Stimulated activated CD8-positive, alpha-beta memory T cell treated with anti-CD3 and anti-CD28 coated beads, Interleukin-7, amount 100 ng/mL, for 48 hours (primary cell): ENCODE results near the gene FAM217B.
A peak's percentile ranks its signal among the peaks of the same experiment; 100 is the strongest.

Experiments
- DNase-seq, 2 donors: peaks; one replicate each; pipeline ENCODE4 v3.0.0-alpha.2; 2020; ENCODE audit warnings: low read depth in 1 of 2; ENCODE audit errors: extremely low read depth in 1 of 2

The FAM217B gene, protein sequence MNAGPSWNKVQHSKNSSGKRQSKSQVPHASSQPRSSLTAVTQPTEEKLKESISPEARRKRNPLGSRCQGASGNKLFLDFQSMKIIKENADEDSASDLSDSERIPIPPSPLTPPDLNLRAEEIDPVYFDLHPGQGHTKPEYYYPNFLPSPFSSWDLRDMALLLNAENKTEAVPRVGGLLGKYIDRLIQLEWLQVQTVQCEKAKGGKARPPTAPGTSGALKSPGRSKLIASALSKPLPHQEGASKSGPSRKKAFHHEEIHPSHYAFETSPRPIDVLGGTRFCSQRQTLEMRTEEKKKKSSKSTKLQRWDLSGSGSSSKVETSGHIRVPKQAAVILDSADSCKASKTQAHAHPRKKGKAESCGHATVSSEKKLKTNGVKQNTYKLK

GRCh38 chr20:59940129-59940955 lies at the start of gene FAM217B, which contains the start of gene PPP1R3D:
Gene FAM217B, plus strand, starts transcription at chr20:59940389. Its CDS starts 3,555 bp downstream, at chr20:59943944.
Gene PPP1R3D, minus strand, starts transcription at chr20:59940305. Its CDS starts 374 bp downstream, at chr20:59939931.
- peak; percentile 82 to 88 for DNase-seq

DNA sequence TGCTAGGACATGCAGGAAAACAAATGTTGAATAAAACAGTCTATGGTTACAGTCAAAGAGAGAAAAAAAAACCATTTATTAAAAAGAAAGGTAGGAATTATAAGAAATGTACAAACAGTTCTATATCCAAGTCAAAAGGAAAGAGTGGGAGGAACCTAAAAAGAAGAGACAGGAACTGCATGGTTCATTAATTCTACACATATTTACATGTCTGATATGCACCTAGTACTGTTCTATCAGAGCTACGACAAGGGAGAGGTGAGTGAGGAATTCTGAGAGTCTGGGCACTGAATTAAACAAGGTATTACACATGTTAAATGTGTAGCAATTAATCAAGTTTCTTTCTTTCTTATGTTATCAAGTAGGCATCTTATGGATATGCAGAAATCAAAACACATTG lies 48.6 kb upstream of the FAM217B start:
- no peak for DNase-seq

- DNase-seq: no peak
Observed at GRCh38 chr20:59895908-59896307, 44.3 kb upstream of the FAM217B start.

- no peak for DNase-seq
Observed at GRCh38 chr20:59902470-59902869, 37.7 kb upstream of the FAM217B start.

- no peak for DNase-seq
Observed at GRCh38 chr20:59903621-59904020, 36.6 kb upstream of the FAM217B start.

DNA sequence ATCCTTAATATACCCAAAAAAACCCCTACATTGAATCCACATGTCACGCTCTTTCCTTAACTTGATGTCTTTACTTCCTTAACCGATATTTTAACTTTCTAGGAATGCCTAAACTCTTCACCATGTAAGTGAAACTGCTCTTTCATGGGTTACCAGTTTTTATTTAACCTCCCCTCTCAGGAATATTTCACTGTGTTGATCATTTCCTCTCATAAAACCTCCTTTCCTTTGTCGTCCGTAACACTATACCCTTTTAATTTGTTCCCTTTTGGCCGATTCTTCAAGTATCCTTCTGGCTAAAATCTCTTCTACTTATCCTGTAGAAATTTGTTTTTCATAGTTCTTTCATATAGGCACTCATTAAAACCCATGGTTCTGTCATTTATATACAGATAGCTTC lies 31.3 kb upstream of the FAM217B start:
- no peak for DNase-seq

- DNase-seq: no peak
Observed at GRCh38 chr20:59911041-59911440, 29.1 kb upstream of the FAM217B start.

GRCh38 chr20:59912609-59913008 lies 27.6 kb upstream of the FAM217B start:
- DNase-seq: no peak

GRCh38 chr20:59920944-59921343 lies 19.2 kb upstream of the FAM217B start:
- DNase-seq: no peak

DNA sequence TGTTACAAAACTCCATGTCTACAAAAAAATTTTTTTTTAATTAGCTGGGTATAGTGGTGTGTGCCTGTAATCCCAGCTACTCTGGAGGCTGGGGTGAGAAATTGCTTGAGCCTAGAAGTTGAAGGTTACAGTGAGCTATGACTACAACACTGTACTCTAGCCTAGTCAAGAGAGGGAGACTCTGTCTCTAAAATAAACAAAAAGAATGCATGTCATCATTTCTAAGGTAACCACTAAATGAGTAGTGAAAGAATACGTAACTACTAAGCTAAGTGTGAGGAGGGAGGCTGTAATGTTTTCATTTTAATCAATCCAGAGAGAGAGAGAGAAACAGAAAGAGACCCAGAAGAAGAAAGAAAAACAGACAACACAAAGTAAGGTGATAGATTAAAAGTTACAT lies 16.7 kb upstream of the FAM217B start:
- DNase-seq: no peak

- DNase-seq: no peak
Observed at GRCh38 chr20:59925359-59925758, 14.8 kb upstream of the FAM217B start.

DNA sequence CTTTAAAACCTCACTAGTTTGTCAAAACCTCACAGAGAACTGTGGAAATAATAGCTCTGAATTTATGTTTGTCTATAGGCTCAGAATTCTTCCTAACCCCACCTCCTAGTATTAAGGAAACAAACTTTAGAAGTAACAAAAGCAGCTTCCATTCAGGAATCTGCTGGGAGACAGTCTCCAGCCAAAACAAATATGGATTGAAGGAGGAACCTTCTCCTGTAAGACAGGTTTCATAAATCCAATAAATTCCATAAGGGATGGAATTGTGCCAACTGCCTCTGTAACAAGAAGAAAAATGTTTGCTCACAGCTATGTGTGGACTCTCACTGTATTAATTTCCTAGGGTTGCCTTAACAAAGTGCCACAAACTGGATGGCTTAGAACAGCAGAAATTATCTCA lies 14.3 kb upstream of the FAM217B start:
- DNase-seq: no peak

DNA sequence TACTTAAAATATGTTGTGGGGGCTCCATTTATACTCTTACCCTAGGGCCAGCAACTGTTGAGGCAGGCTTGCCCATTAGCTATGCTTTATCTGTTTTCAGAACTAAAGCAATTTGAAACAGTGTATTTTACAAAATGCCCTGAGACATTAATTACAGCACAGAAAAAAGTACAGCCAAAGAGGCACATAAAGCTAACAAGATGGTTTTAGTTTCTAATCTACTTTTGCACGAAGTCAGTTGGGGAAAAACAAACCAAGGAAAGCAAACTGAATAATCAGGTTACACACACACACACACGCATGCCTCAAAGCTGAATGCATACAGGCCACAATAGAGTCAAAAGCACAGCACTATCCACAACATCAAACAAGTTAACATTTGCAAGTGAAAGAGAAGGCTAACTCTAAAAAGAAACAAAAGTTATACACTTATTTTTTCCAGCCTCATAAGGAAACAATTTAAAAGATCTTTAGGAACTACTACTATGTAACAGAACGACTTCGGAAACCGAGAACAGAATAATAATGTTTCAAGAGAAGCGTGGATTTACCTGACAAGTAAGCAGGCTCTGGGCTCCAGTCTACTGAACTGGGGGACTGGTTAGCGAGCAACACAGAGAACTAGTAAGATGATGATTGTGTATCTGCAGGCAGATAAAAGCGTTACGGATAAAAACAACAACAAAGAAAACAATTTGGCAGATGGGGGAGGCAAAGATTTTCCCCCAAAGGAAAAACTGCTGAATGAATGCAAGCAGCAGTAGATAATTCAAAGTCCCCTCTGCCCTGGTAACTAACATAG lies 8.5 kb upstream of the FAM217B start:
- no peak for DNase-seq

- no peak for DNase-seq
Observed at GRCh38 chr20:59932616-59933295, 7.4 kb upstream of the FAM217B start.

- DNase-seq: peak; percentile 20 to 35
Observed at GRCh38 chr20:59933296-59933848, 6.8 kb upstream of the FAM217B start, which contains the start of gene SYCP2. Gene SYCP2, minus strand, starts transcription at chr20:59933637. Its CDS starts 11,224 bp downstream, at chr20:59922413.

- peak; percentile 55 for DNase-seq
Observed at GRCh38 chr20:59933849-59934585, 6.2 kb upstream of the FAM217B start.

- DNase-seq: no peak
Observed at GRCh38 chr20:59935457-59936185, 4.6 kb upstream of the FAM217B start.

DNA sequence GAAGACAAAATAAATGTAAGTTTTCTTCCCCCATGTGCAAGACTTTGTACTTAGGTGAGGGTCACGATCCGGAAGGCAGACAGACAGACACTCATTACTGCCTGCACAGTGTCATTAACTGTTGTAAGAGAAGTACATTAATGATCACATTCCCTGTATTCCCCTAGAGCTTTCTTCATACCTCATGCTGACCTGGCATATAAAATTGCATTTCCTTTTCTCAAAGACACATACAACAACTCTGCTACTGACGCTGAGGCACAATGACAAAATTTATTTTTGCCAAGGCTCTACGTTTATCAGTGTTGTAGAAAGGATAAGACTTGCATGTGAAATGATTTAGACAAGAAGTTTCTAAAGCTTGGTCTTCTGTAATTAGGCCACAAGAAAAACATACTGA lies 3.8 kb upstream of the FAM217B start:
- no peak for DNase-seq

GRCh38 chr20:59937150-59937549 lies 3.0 kb upstream of the FAM217B start:
- no peak for DNase-seq
